Activated CD4-positive, alpha-beta memory T cell treated with anti-CD3 and anti-CD28 coated beads for 36 hours (primary cell): ENCODE measurements around the gene ITFG1. TPM values are rescaled to one million over a fixed set of nuclear protein-coding genes. Genes with fewer than 3 reads are reported as not detected.
"Not testable (repeated sequence)": the region's sequence is repeated elsewhere in the genome, so short reads cannot be mapped to it uniquely, and the experiment has no call there.

ENCODE experiments used
- CTCF ChIA-PET: fragments of 350-600 bp; sonication (Branson Sonifier 250); formaldehyde crosslinking; loops from one replicate; lab custom pipeline; 2021; ENCODE audit warnings: antibody characterized with exemption, inconsistent platforms; lab: Charles Lee
- POLR2A ChIA-PET: fragments of 350-600 bp; sonication (Branson Sonifier 250); formaldehyde crosslinking; loops from one replicate; lab custom pipeline; 2021; ENCODE audit warnings: antibody characterized with exemption; lab: Charles Lee
- DNase-seq: peaks from one replicate; pipeline ENCODE4 v3.0.0-alpha.2; 2020
- H3K27ac Mint-ChIP-seq: one replicate; pipeline ENCODE4 v1.8.0; 2021; ENCODE audit warnings: mixed read lengths
- H3K27me3 Mint-ChIP-seq: one replicate; pipeline ENCODE4 v1.8.0; 2021; ENCODE audit warnings: mixed read lengths
- H3K36me3 Mint-ChIP-seq: one replicate; pipeline ENCODE4 v1.8.0; 2021; ENCODE audit warnings: mixed read lengths
- H3K4me1 Mint-ChIP-seq: one replicate; pipeline ENCODE4 v1.8.0; 2021; ENCODE audit warnings: low read depth, mixed read lengths
- H3K4me3 Mint-ChIP-seq: one replicate; pipeline ENCODE4 v1.8.0; 2021; ENCODE audit warnings: mild to moderate bottlenecking, mixed read lengths
- H3K9me3 Mint-ChIP-seq: one replicate; pipeline ENCODE4 v1.8.0; 2021; ENCODE audit warnings: mixed read lengths
- intact Hi-C: fragments of 100-400 bp; cut with micrococcal nuclease; formaldehyde crosslinking; loops from one replicate; pipeline ENCODE4 v1.15.1; 2023
- total RNA-seq, 2 experiments: library from RNA; stranded (reverse); gene quantifications; one replicate each; pipeline ENCODE4 v1.2.3, GENCODE V29; 2021

The ITFG1 gene
- total RNA-seq, 2 experiments from 2014 or later: 20.6 to 22.0 TPM

DNA sequence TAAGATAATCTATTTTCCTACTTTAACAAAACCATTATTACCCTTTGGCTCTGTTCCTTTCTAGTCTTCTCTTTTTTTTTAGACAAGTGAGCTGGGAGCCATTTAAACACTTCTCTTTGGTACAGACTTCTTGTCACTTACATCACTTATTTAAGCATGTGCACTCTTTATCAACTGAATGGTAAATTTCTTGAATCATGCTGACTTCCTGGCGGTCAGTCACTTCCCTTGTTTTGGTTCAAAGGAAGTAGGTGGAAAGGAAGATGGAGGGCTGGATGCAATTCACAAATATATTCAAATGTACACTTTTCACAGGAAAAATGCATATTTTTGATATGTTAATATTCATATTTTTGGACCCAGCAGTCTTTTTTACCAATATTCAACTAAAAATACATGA, 97.1 kb downstream of the ITFG1 start:
- Mint-ChIP-seq H3K4me3 (no peak overlapping the region), H3K27me3 (no peaks in the 10 kb centered on the region), H3K36me3 (peaks cover 13% of the 10 kb centered on the region), H3K27ac (no peak overlapping the region), H3K9me3 (no peaks in the 10 kb centered on the region), H3K4me1 (no peaks in the 10 kb centered on the region)
- ChIA-PET CTCF (no interaction called here), POLR2A (no interaction called here)
- intact Hi-C loops: no loop called here
- no peak for DNase-seq

DNA sequence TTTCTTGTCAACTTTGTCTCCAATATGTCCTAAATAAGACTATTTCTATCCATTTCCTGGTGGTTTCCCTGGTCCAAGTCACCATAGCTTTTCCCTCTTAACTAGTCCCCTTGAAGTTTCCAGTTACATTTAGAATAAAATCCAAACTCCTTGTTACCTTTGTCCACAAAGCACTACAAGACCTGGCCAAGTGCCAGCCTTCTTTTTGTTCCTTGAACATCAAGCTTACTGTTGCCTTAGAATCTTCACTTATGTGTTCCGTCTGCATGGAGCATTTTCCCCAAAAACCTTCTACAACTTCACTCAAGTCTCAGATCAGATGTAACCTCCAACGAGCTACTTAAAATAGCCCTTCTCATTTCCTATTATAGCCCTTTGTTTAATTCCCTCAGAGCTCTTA, 101.4 kb downstream of the ITFG1 start:
- POLR2A ChIA-PET: no interaction called here
- no peak overlapping the region for H3K4me3 Mint-ChIP-seq
- no peaks in the 10 kb centered on the region for H3K4me1 Mint-ChIP-seq
- no peaks in the 10 kb centered on the region for H3K27me3 Mint-ChIP-seq
- peaks cover 25% of the 10 kb centered on the region for H3K36me3 Mint-ChIP-seq
- H3K9me3 Mint-ChIP-seq: peaks cover 9% of the 10 kb centered on the region
- DNase-seq: no peak
- H3K27ac Mint-ChIP-seq: no peak overlapping the region
- intact Hi-C loops: no loop called here
- CTCF ChIA-PET: no interaction called here

DNA sequence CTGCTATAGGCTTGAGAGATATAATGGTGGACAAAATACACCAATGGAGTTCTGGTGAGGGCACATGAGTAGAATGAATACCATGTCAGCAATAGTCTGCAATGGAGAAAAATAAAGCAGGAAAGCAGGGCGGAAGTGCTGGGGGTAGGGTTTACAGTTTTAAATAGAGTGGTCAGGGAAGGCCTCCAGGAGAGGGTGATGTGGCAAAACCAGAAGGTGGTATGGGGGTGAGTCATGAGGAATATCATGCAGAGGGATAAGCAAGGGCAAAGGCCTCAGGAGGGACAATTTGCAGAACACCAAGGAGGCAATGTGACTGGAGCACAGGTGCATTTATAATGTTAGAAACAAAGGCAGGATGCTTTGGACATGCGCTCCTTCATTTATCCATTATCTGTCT, 102.0 kb downstream of the ITFG1 start:
- POLR2A ChIA-PET: no interaction called here
- intact Hi-C loops: no loop called here
- Mint-ChIP-seq H3K27ac (no peak overlapping the region), H3K9me3 (peaks cover 16% of the 10 kb centered on the region), H3K27me3 (no peaks in the 10 kb centered on the region), H3K4me3 (no peak overlapping the region), H3K4me1 (no peaks in the 10 kb centered on the region), H3K36me3 (peaks cover 31% of the 10 kb centered on the region)
- CTCF ChIA-PET: no interaction called here
- DNase-seq: no peak

DNA sequence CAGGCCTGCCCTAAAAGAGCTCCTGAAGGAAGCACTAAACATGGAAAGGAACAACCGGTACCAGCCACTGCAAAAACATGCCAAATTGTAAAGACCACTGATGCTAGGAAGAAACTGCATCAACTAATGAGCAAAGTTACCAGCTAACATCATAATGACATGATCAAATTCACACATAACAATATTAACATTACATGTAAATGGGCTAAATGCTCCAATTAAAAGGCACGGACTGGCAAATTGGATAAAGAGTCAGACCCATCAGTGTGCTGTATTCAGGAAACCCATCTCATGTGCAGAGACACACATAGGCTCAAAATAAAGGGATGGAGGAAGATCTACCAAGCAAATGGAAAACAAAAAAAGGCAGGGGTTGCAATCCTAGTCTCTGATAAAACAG, 111.8 kb downstream of the ITFG1 start:
- H3K4me1 Mint-ChIP-seq, DNase-seq, H3K4me3 Mint-ChIP-seq, intact Hi-C loops, POLR2A ChIA-PET, H3K27me3 Mint-ChIP-seq, CTCF ChIA-PET, H3K27ac Mint-ChIP-seq: not testable (repeated sequence)
- peaks cover 63% of the 10 kb centered on the region for H3K9me3 Mint-ChIP-seq
- H3K36me3 Mint-ChIP-seq: peaks cover 75% of the 10 kb centered on the region

DNA sequence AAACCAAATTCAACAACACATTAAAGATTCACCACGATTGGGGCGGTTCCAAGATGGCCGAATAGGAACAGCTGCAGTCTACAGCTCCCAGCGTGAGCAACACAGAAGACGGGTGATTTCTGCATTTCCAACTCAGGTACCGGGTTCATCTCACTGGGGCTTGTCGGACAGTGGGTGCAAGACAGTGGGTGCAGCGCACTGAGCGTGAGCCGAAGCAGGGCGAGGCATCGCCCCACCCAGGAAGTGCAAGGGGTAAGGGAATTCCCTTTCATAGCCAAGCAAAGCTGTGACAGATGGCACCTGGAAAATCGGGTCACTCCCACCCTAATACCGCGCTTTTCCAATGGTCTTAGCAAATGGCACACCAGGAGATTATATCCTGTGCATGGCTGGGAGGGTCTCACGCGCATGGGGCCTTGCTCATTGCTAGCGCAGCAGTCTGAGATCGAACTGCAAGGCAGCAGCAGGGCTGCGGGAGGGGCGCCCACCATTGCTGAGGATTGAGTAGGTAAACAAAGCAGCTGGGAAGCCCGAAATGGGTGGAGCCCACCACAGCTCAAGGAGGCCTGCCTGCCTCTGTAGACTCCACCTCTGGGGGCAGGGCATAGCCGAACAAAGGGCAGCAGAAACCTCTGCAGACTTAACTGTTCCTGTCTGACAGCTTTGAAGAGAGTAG, 113.7 kb downstream of the ITFG1 start:
- intact Hi-C loops, H3K4me1 Mint-ChIP-seq, H3K4me3 Mint-ChIP-seq, H3K27ac Mint-ChIP-seq, POLR2A ChIA-PET, CTCF ChIA-PET, DNase-seq, H3K27me3 Mint-ChIP-seq: not testable (repeated sequence)
- peaks cover 48% of the 10 kb centered on the region for H3K9me3 Mint-ChIP-seq
- peaks cover 59% of the 10 kb centered on the region for H3K36me3 Mint-ChIP-seq

DNA sequence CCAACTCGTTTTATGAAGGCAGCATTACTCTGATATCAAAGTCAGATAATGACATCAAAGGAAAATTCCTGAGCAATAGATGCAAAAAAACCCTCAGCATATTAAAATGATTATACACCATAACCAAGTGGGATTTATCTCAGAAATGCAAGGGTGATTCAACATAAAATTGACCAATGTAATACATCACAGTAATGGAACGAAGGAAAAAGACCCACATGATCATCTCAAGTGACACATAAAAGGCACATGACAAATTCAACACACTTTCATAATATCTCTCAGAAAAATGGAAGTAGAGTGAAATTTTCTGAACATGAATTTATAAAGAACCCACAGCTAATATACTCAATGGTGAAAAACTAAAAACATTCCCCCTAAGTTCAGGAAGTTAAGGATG, 118.8 kb downstream of the ITFG1 start:
- H3K4me1 Mint-ChIP-seq: peaks cover 4% of the 10 kb centered on the region
- no peak overlapping the region for H3K4me3 Mint-ChIP-seq
- H3K36me3 Mint-ChIP-seq: peaks cover 48% of the 10 kb centered on the region
- H3K27ac Mint-ChIP-seq: no peak overlapping the region
- no peak for DNase-seq
- ChIA-PET CTCF (no interaction called here), POLR2A (no interaction called here)
- H3K27me3 Mint-ChIP-seq: no peaks in the 10 kb centered on the region
- H3K9me3 Mint-ChIP-seq: peaks cover 27% of the 10 kb centered on the region
- intact Hi-C loops: no loop called here

DNA sequence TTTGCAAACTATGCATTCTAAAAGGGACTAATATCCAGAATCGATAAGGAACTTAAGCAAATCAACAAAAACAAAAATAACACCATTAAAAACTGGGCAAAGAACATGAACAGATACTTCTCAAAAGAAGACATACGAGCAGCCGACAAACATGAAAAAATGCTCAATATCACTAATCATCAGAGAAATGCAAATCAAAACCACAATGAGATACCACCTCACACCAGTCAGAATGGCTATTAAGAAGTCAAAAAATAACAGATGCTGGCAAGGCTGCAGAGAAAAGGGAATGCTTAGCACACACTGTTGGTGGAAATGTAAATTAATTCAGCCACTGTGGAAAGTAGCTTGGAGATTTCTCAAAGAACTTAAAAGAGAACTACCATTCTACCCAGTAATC, 130.3 kb downstream of the ITFG1 start:
- intact Hi-C loops, POLR2A ChIA-PET, H3K4me3 Mint-ChIP-seq, H3K27me3 Mint-ChIP-seq, DNase-seq, H3K4me1 Mint-ChIP-seq, CTCF ChIA-PET, H3K27ac Mint-ChIP-seq: not testable (repeated sequence)
- peaks cover 14% of the 10 kb centered on the region for H3K9me3 Mint-ChIP-seq
- H3K36me3 Mint-ChIP-seq: peaks cover 34% of the 10 kb centered on the region

DNA sequence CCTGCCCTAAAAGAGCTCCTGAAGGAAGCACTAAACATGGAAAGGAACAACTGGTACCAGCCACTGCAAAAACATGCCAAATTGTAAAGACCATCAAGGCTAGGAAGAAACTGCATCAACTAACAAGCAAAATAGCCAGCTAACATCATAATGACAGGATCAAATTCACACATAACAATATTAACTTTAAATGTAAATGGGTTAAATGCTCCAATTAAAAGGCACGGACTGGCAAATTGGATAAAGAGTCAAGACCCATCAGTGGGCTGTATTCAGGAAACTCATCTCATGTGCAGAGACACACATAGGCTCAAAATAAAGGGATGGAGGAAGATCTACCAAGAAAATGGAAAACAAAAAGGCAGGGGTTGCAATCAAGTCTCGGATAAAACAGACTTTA, 136.6 kb downstream of the ITFG1 start:
- CTCF ChIA-PET, intact Hi-C loops, H3K27me3 Mint-ChIP-seq, POLR2A ChIA-PET, H3K27ac Mint-ChIP-seq, H3K4me3 Mint-ChIP-seq, H3K4me1 Mint-ChIP-seq, DNase-seq: not testable (repeated sequence)
- H3K36me3 Mint-ChIP-seq: peaks cover 17% of the 10 kb centered on the region
- H3K9me3 Mint-ChIP-seq: peaks cover 22% of the 10 kb centered on the region

DNA sequence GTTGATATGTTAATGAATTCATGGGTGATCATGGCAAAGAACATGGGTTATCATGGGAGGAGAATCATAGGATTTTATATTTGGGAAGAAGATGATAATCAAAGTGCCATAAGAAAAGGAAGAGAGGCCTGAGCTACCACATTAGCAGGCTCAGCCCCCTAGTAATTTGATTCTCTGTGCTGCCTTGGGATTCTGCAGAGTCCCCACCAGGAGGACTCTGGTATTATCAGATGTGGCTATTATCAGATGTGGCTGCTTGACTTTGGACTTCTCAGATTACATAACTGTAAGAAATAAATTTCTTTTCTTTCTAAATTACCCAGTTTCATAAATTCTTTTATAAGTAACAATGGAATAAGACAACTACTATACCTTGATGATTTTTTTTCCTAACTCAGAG, 137.6 kb downstream of the ITFG1 start:
- DNase-seq: no peak
- Mint-ChIP-seq H3K27me3 (no peaks in the 10 kb centered on the region), H3K36me3 (peaks cover 11% of the 10 kb centered on the region), H3K27ac (no peak overlapping the region), H3K4me1 (peaks cover 2% of the 10 kb centered on the region), H3K4me3 (no peak overlapping the region), H3K9me3 (peaks cover 16% of the 10 kb centered on the region)
- intact Hi-C loops: no loop called here
- ChIA-PET CTCF (no interaction called here), POLR2A (no interaction called here)

DNA sequence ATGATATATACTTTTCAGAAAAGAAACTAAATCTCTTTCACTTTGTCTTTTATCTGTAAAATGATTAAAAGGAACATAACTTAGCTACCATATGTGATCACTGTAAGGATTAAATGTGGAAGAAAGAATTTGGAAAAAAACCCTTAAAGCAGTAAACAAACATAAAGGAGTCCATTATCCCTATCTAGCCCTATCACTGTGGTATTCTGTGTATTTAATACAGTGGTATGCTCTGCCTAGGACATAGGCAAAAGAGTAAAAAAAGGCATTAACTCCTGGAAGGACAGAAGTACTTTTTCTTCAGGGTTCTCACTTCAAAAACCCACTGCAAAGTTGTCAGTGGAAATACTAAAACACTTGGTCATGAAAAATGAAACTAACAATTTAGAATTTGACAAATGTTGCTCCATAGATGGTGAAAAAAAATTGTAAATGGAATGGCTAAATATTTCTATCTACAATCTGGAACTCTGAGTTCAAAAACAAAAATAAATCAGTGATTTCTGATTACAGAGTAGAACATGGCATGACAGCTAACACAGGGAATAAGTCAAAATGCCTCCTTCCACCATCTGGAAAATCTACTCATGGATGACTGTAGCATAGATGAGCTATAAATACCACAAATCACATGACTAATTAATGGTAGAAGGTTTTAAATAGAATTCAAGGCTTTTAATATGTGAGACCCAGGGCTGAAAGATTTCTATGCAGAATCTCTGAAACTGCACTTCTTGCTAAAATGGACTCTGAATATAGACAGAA, 140.1 kb downstream of the ITFG1 start:
- no peak overlapping the region for H3K27ac Mint-ChIP-seq
- CTCF ChIA-PET: no interaction called here

DNA sequence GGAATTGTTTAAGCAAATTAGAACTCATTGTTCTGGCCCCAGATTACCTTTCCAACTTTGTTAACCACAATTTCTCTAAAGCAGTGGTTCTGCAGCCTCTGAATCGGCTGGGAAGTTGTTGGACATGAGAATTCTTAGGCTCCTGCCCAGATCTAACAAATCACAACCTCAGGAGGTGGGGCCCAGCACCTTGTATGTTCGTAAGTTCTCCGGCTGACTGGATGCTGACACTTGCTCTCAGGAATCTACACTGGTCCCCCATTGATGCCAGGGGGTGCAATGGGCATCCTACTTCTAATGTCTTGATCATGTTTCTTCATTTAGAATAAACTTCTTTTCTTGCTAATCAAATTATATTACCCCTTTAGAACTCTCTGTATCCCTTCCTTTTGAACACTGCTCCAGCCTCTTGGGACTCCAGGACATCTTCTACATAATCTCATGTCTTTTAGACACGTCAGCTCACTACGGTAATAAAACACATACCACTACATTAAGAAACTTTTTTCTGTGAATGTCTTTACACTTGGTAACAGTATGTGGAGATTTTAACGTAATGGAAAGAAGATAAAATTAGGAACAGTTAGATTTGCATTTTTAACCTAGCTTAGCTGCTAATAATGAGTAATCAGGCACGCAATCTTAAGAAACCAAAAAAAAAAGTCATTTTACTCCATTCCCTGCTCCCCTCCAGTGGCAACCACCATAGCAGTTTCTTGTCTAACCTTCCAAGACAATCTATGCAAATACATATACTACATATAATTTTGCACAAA, 143.2 kb downstream of the ITFG1 start:
- H3K36me3 Mint-ChIP-seq: no peaks in the 10 kb centered on the region
- H3K4me3 Mint-ChIP-seq: no peak overlapping the region
- intact Hi-C loops: no loop called here
- CTCF ChIA-PET: no interaction called here
- no peaks in the 10 kb centered on the region for H3K9me3 Mint-ChIP-seq
- DNase-seq: no peak
- H3K27ac Mint-ChIP-seq: no peak overlapping the region
- POLR2A ChIA-PET: no interaction called here
- H3K27me3 Mint-ChIP-seq: no peaks in the 10 kb centered on the region
- H3K4me1 Mint-ChIP-seq: peaks cover 2% of the 10 kb centered on the region

More for the DNA sequence above, 140.1 kb downstream of the ITFG1 start:
- H3K4me1 Mint-ChIP-seq: peaks cover 2% of the 10 kb centered on the region
- no peak overlapping the region for H3K4me3 Mint-ChIP-seq
- H3K27me3 Mint-ChIP-seq: no peaks in the 10 kb centered on the region
- intact Hi-C loops: no loop called here
- no peak for DNase-seq
- H3K36me3 Mint-ChIP-seq: peaks cover 3% of the 10 kb centered on the region
- peaks cover 8% of the 10 kb centered on the region for H3K9me3 Mint-ChIP-seq
- POLR2A ChIA-PET: no interaction called here

DNA sequence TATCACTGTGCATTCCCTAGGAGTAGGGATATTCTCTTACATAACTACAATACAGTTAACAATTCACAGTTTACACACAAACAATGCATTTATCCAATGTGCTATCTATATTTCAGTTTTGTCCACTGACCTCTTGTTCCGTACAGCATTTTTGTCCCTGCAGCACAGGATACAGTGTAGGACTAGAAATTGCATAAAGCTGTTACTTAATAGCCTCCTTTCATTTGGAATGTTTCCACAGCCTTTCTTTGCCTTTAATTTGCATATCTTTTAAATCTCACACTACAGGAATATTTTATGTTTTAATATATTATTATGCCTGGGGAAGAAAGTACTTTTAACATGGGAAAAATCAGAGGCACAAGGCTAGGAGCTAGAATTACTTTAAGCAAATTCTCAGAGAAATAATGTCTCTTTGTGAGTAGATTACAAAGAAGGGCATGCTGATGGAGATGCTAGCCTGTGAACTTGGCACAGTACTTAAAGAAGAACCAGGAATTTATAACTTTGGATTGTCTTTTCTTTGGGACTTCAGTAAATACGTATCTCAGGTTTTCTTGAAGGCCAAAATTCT, 144.3 kb downstream of the ITFG1 start:
- H3K27me3 Mint-ChIP-seq: no peaks in the 10 kb centered on the region
- H3K4me3 Mint-ChIP-seq: no peak overlapping the region
- H3K4me1 Mint-ChIP-seq: peaks cover 2% of the 10 kb centered on the region
- intact Hi-C loops: no loop called here
- no peak for DNase-seq
- no peaks in the 10 kb centered on the region for H3K9me3 Mint-ChIP-seq
- no peak overlapping the region for H3K27ac Mint-ChIP-seq
- POLR2A ChIA-PET: no interaction called here
- CTCF ChIA-PET: no interaction called here
- H3K36me3 Mint-ChIP-seq: no peaks in the 10 kb centered on the region
